HG02763 (cell line): ENCODE measurements around the gene LIX1.
"Not testable (repeated sequence)": the region's sequence is repeated elsewhere in the genome, so short reads cannot be mapped to it uniquely, and the experiment has no call there.

ENCODE experiments used
- ATAC-seq: cut with Tn5 transposase; IDR thresholded peaks from one replicate; pipeline ENCODE4 v1.9.1; 2021; ENCODE audit warnings: mild to moderate bottlenecking, moderate library complexity; ENCODE audit not compliant: unreplicated experiment

Gene LIX1

DNA sequence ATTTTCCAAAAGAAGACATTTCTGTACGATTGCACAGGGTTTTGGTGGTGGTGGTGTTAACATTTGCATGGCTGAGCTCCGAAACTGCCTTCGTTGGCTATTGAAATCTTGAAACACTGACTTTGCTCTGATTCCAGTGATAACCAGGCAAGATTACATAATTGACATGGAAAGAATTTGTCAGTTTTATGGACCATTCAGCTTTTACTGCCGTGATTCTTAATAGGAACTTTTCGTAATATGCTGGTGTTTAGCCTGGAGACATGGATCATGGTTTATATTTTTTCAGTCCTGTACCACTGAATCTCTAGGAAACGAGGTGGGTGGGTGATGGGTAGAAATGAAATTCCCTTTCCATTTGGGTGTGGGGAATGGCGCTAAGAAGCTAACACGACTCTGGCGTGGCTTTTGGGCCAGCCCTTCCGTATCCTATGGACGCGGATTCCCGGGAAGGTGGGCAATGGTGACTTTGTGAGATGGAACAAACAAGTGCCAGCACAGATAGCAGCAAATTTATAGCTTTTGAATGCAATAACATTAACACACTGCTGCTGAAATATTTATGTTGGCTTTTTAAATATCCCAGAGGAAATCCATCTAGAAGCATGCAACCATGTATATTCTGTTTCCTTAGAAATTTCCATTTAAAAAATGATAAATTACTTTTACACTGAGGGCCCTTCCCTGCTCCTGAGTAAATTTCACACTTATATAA lies 36.8 kb downstream of the LIX1 start:
- ATAC-seq, result no peak

DNA sequence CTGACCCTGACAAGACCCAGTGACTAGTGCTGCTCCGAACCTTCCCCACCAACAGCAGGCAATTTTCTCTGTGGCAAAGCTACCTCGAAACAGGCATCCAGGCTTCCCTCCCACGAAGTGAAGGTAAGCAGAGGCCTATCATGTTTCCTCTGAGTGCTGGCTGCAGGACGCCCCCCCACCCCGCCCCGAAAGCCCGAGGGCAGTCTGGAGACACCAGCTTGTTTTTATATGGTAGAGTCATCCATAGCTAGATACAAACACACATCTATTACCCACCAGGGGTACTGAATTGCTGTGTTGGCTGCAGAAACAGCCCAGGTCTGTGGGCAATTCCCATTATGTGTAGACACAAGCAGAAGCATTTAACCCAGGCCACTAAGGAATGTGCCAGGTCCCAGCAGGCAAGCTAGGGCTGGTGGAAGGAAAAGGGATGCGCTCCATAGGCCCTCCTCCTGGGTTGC lies 40.4 kb downstream of the LIX1 start:
- no peak for ATAC-seq

GRCh38 chr5:97101189-97101910 lies 41.1 kb downstream of the LIX1 start:
- ATAC-seq, result no peak

GRCh38 chr5:97100476-97100875 lies 41.9 kb downstream of the LIX1 start:
- ATAC-seq, result no peak

DNA sequence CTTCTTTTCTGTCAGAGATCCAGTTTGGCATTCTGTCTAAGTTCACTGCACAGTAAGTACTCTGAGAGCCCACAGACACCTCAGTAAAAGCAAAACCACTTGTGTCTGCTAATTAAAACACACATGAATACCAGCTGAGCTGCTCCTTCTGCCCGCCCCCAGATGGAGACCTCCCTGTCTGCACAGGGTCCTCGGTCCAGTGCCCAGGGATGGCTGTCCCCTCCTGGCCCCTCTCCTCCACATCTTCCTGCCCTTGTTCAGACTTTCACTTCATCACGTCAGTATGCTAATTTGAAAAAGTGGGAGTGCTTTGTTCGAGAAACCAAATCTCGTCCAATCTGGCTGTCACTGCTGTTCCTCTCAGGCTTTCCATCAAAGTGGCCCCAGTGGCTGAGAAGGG lies 43.5 kb downstream of the LIX1 start:
- no peak for ATAC-seq

DNA sequence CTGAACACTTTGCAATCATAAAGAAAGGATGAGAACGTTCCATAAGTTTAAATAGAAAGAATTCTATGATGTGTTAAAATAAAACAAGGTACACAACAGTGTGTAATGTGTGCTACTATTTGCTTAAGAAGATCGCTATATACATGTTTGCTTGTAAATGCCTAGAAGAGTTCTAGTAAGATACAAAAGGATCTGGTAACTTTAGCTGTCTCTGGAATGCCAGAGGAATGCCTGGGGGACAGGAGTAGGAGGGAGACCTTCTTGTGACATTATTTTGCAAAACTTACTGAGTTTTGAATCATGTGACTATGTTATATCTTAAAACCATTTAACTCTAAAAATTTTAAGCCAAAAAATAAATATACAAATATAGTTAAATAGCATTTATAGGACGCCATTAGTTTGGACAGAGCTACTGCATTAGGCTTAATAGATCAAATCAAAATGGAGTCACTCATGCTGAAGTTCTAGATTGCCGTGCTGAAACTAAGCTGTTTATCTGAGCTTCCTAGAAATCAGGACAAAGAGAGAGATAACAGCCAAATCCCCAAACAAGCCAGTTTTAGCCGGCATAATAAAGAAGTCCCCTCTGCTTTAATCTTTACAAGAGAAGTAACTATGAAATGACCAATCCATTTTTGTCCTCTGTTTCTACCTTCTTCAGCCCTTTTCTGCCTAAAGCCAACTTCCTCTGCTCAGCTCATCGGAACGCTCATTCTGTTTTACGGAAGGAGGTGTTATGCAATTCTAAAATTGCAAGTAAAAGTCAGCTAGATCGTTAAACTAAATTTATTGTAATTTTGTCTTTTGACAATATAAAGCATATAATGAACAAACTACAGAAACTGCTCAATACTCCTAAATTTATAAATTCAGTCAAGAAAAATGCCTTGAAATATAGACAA lies 44.8 kb downstream of the LIX1 start:
- ATAC-seq, result no peak

GRCh38 chr5:97096846-97097245 lies 45.6 kb downstream of the LIX1 start:
- no peak for ATAC-seq

- ATAC-seq, result no peak
Measured at GRCh38 chr5:97096191-97096590, 46.2 kb downstream of the LIX1 start.

DNA sequence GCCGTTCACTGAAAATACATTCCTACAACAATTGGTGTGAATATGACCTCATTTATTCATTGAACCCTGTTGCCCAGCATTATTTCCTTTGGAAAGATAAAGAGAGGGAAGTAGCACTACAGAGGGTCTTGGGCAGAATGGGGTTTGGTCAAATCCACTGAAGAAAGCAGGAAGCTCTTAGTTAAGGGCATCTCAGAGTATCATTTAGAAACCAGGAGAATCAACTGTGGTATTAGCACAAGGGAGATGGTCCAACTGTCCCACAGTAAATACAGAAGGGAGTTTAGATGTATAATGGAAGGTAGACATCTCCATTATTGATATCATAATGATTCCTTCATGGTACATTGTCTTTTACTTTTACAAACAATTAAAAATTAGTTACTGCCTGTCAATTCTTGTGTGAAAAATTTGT lies 47.1 kb downstream of the LIX1 start:
- ATAC-seq, result peak; percentile 33

- peak; percentile 96 for ATAC-seq
Measured at GRCh38 chr5:97094579-97095317, 47.7 kb downstream of the LIX1 start.

DNA sequence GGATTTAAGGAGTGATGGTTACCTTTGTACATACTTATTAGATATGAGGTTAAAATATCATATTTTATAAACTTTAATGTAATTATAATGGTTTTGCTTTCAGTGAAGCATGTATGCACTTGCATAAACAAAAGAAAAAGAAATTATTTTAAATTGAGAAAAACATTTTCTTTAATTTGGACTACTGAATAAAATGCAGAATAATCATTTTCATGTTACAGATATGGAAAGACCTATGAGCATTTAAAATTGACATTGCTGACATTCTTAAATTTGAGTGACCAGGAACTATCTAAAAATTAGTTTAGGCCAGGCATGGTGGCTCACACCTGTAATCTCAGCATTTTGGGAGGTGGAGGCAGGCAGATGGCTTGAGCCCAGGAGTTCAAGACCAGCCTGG lies 49.2 kb downstream of the LIX1 start:
- no peak for ATAC-seq

DNA sequence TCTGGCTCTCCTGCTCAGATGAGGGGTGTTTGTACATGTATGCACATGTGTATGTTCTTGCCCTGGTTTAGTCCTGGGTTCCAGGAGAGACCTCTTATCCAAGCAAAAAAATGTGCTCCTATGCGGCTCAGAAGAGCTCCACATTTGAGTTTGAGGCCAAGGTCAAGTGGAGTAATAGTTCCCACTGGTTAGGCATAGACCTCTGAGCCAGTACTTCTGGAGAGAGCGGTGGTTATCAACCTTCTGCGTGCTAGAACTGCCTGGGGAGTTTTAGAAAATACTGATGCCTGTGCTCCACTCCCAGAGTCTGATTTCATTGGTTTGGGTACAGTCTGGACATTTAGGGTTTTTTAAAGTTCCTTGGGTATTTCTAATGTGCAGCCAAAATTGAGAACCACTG lies 51.5 kb downstream of the LIX1 start:
- ATAC-seq, result no peak

DNA sequence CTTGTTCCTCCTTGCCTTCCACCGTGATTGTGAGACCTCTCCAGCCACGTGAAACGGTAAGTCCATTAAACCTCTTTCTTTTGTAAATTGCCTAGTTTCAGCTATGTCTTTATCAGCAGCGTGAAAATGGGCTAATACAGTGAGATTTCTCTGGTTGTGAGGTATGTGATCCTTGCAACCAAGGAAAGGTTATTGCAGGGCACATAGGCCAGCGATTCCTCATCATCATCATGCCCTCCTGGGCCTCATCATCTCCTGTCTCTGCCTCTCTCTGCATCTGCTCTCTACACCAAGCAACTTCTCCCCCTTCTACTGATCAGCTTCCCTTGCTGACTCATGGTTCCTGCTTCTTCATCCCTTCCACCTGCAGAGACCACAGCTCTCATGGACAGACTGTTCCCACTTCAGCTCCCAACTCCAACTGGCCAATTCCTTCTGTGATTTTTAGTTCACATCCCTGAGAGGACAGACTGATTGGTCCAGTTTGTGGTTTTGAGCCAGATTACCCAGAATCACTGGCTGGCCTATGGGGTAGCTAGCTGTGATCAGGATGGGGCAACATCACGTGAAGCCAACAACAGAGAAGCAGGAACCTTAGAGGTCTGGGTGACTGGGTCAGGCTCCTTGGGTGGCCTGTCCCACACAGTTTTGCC lies 53.1 kb downstream of the LIX1 start:
- no peak for ATAC-seq

- no peak for ATAC-seq
Measured at GRCh38 chr5:97088774-97089148, 53.6 kb downstream of the LIX1 start.

- no peak for ATAC-seq
Measured at GRCh38 chr5:97087138-97087537, 55.3 kb downstream of the LIX1 start.

DNA sequence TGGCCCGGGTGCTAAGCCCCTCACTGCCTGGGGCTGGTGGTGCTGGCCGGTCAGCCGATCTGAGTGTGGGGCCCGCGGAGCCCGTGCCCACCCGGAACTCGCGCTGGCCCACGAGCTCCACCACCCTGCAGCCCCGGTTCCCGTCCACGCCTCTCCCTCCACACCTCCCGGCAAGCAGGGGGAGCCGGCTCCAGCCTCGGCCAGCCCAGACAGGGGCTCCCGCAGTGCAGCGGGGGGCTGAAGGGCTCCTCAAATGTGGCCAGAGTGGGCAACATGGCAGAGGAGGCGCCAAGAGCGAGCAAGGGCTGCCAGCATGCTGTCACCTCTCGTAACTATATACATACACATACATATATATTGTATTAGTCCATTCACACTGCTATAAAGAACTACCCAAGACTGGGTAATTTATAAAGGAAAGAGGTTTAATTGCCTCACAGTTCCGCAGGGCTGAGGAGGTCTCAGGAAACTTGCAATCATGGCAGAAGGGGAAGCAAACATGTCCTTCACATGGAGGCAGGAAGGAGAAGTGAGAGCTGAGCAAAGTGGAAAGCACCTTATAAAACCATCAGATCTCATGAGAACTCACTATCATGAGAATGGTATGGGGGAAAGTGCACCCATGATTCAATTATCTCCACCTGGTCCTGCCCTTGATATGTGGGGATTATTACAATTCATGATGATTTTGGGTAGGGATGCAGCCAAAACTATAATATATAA lies 56.8 kb downstream of the LIX1 start:
- no peak for ATAC-seq

DNA sequence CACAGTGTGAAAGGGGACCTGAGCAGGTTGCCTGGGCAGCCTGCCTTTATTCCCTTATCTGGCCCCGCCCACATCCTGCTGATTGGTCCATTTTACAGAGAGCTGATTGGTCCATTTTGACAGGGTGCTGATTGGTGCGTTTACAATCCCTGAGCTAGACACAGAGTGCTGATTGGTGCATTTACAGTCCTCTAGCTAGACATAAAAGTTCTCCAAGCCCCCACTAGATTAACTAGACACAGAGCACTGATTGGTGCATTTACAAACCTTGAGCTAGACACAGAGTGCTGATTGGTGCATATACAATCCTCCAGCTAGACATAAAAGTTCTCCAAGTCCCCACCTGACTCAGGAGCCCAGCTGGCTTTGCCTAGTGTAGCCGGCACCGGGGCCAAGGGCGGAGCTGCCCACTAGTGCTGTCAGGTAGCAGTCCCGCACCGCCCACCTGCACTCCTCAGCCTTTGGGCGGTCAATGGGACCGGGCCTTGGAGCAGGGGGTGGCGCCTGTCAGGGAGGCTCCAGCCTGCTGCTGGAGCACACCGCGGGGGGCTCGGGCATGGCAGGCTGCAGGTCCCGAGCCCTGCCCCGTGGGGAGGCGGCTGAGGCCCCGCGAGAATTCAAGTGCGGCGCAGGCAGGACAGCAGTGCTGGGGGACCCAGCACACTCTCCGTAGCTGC lies 57.5 kb downstream of the LIX1 start:
- ATAC-seq, result not testable (repeated sequence)

- ATAC-seq, result no peak
Measured at GRCh38 chr5:97078958-97079743, 63.3 kb downstream of the LIX1 start.
